HepG2 (cell line): ENCODE data around the gene LRP10. TPM values are rescaled to one million over a fixed set of nuclear protein-coding genes. Genes with fewer than 3 reads are reported as not detected.

Source experiments
- DMTF1 ChIP-seq: sonication (generic); formaldehyde crosslinking; IDR thresholded peaks from 2 replicates; pipeline ENCODE4 v1.4.0; 2020; ENCODE audit warnings: mild to moderate bottlenecking, missing genetic modification reagents
- FOXP4 ChIP-seq: sonication (generic); formaldehyde crosslinking; IDR thresholded peaks from 2 replicates; pipeline ENCODE4 v1.4.0; 2020; ENCODE audit warnings: missing genetic modification reagents
- HNF4G ChIP-seq, 2 experiments: sonication (generic) in 1 of 2; formaldehyde crosslinking in 1 of 2; IDR thresholded peaks; 2 replicates each; pipeline versions ENCODE4 v1.4.0 to v1.6.1; 2011 to 2020; ENCODE audit warnings: borderline replicate concordance in 2 of 2, low read depth in 2 of 2, mild to moderate bottlenecking in 2 of 2, low read length in 1 of 2, missing genetic modification reagents in 1 of 2, moderate library complexity in 1 of 2
- IRF2 ChIP-seq: IDR thresholded peaks from 2 replicates; pipeline ENCODE4 v1.6.1; 2018; ENCODE audit warnings: missing genetic modification reagents, missing compliant biosample characterization
- IRX3 ChIP-seq: sonication (generic); formaldehyde crosslinking; IDR thresholded peaks from 2 replicates; pipeline ENCODE4 v1.8.1; 2023; ENCODE audit warnings: mild to moderate bottlenecking, low read depth, missing genetic modification reagents, borderline replicate concordance
- JUNB ChIP-seq: sonication (generic); formaldehyde crosslinking; IDR thresholded peaks from 2 replicates; pipeline ENCODE4 v1.8.0; 2022; ENCODE audit warnings: missing genetic modification reagents, mild to moderate bottlenecking, borderline replicate concordance
- NR3C1 ChIP-seq: sonication (generic); formaldehyde crosslinking; IDR thresholded peaks from 2 replicates; pipeline ENCODE4 v1.4.0; 2020; ENCODE audit warnings: missing genetic modification reagents
- PHF21A ChIP-seq: sonication (generic); formaldehyde crosslinking; IDR thresholded peaks from 2 replicates; pipeline ENCODE4 v1.5.0; 2020; ENCODE audit warnings: mild to moderate bottlenecking, missing genetic modification reagents
- POLR2G ChIP-seq: fragments of 200-400 bp; formaldehyde crosslinking; IDR thresholded peaks from 2 replicates; pipeline ENCODE4 v1.6.1; 2018; ENCODE audit warnings: mild to moderate bottlenecking, low read depth, low read length, moderate library complexity
- SMAD3 ChIP-seq: sonication (generic); formaldehyde crosslinking; IDR thresholded peaks from 2 replicates; pipeline ENCODE4 v1.4.0; 2020; ENCODE audit warnings: missing genetic modification reagents
- TAF1 ChIP-seq: sonication (generic); formaldehyde crosslinking; IDR thresholded peaks from 2 replicates; pipeline ENCODE4 v1.4.0; 2020; ENCODE audit warnings: missing genetic modification reagents
- UBTF ChIP-seq: sonication (generic); formaldehyde crosslinking; IDR thresholded peaks from 2 replicates; pipeline ENCODE4 v1.4.0; 2020; ENCODE audit warnings: mild to moderate bottlenecking, missing genetic modification reagents
- ZBTB2 ChIP-seq: sonication (generic); formaldehyde crosslinking; IDR thresholded peaks from 2 replicates; pipeline ENCODE4 v1.8.0; 2022; ENCODE audit warnings: low read depth, missing genetic modification reagents
- ZFP62 ChIP-seq: sonication (generic); formaldehyde crosslinking; IDR thresholded peaks from 2 replicates; pipeline ENCODE4 v1.4.0; 2020; ENCODE audit warnings: missing genetic modification reagents
- ZMAT3 ChIP-seq: sonication (generic); formaldehyde crosslinking; conservative IDR thresholded peaks from 2 replicates; pipeline ENCODE4 v1.7.0; 2021; ENCODE audit warnings: missing genetic modification reagents
- ZNF232 ChIP-seq: sonication (generic); formaldehyde crosslinking; IDR thresholded peaks from 2 replicates; pipeline ENCODE4 v1.4.0; 2020; ENCODE audit warnings: missing genetic modification reagents, borderline replicate concordance
- ZNF280D ChIP-seq: sonication (generic); formaldehyde crosslinking; IDR thresholded peaks from 2 replicates; pipeline ENCODE4 v1.5.1; 2020; ENCODE audit warnings: mild to moderate bottlenecking, missing genetic modification reagents
- ZNF343 ChIP-seq: sonication (generic); formaldehyde crosslinking; IDR thresholded peaks from 2 replicates; pipeline ENCODE4 v1.4.0; 2020; ENCODE audit warnings: mild to moderate bottlenecking, missing genetic modification reagents
- ZNF879 ChIP-seq: sonication (generic); formaldehyde crosslinking; IDR thresholded peaks from 2 replicates; pipeline ENCODE4 v1.8.1; 2023; ENCODE audit warnings: missing genetic modification reagents
- polyA plus RNA-seq, 8 experiments: library from polyadenylated mRNA; depleted of rRNA in 3 of 8; stranded (reverse) in 7 of 8; unstranded in 1 of 8; fragments of >200 nt; fragmentation: Illumina TruSeq in 4 of 8; extraction: Trizol in 4 of 8; gene quantifications; 2 replicates each; pipeline versions ENCODE4 v1.2.1 to v1.2.3, GENCODE V29; 2011 to 2016; ENCODE audit warnings: low read depth in 4 of 8, missing spikeins in 1 of 8, mixed read lengths in 1 of 8; ENCODE audit not compliant: insufficient read depth in 1 of 8
- total RNA-seq, 5 experiments: library from RNA; depleted of rRNA; stranded (reverse); fragments of >200 nt; fragmentation: Illumina TruSeq; extraction: Trizol; gene quantifications; 2 replicates each; pipeline ENCODE4 v1.2.3, GENCODE V29; 2016; ENCODE audit warnings: low read depth in 1 of 5

The LRP10 gene
- total and polyA plus RNA-seq, 2 of the 13 experiments (the other 11 are each of a cell fraction or from before 2014, with no cell fraction given): 16.9 to 45.2 TPM

GRCh38 chr14:22882064-22882463 is 10.5 kb downstream of the LRP10 start (continued):
- TF ChIP-seq PHF21A (CRISPR knock-in tag) (no peak), ZNF343 (CRISPR knock-in tag) (no peak), NR3C1 (no peak), IRF2 (CRISPR knock-in tag) (no peak), UBTF (CRISPR knock-in tag) (no peak), POLR2G (peak; percentile 25; the same call in 1 of the 2 replicates), JUNB (CRISPR knock-in tag) (peak; percentile 54; the same call in 1 of the 2 replicates), ZNF879 (CRISPR knock-in tag) (0 out of 2 replicates have a peak, but pooled peaks have one; percentile 33), FOXP4 (CRISPR knock-in tag) (no peak), ZMAT3 (0 out of 2 replicates have a peak, but pooled peaks have one; percentile 33), IRX3 (CRISPR knock-in tag) (no peak), ZNF280D (CRISPR knock-in tag) (no peak), ZBTB2 (CRISPR knock-in tag) (no peak), SMAD3 (no peak), DMTF1 (CRISPR knock-in tag) (no peak), TAF1 (CRISPR knock-in tag) (no peak), HNF4G (IDR thresholded peaks at IDR 0.05; ENCODE audit: borderline replicate concordance, low read depth, low read length) (no peak), HNF4G (CRISPR knock-in tag; IDR thresholded peaks at IDR 0.05; ENCODE audit: borderline replicate concordance, low read depth) (no peak), ZNF232 (CRISPR knock-in tag) (no peak), ZFP62 (CRISPR knock-in tag) (no peak)
